GM23338 (cell line): ENCODE results near the gene ALG14. TPM values are rescaled to one million over a fixed set of nuclear protein-coding genes. Genes with fewer than 3 reads are reported as not detected.

ENCODE experiments used
- ATAC-seq: fragments of 200-7000 bp; cut with Tn5 transposase; 3 replicates; pipeline ENCODE4 v1.9.1; 2020
- DNase-seq: peaks from one replicate; pipeline ENCODE4 v3.0.0-alpha.2; 2015; ENCODE audit warnings: low spot score
- H2AFZ ChIP-seq: fragments of 200-600 bp; sonication (generic); 2 replicates; pipeline ENCODE4 v1.8.0; 2016; ENCODE audit warnings: antibody characterized with exemption, mild to moderate bottlenecking, moderate library complexity
- H3F3A ChIP-seq: fragments of 200-600 bp; sonication (generic); replicated peaks from 2 replicates; pipeline ENCODE4 v1.8.0; 2017; ENCODE audit warnings: antibody characterized with exemption, mixed run types, low read depth
- H3K27ac ChIP-seq: fragments of 200-600 bp; sonication (generic); 2 replicates; pipeline ENCODE4 v1.6.1; 2016; ENCODE audit warnings: low read depth
- H3K27me3 ChIP-seq: fragments of 200-600 bp; sonication (generic); 2 replicates; pipeline ENCODE4 v1.8.0; 2016; ENCODE audit warnings: mild to moderate bottlenecking, mixed run types, moderate library complexity; ENCODE audit not compliant: insufficient read depth
- H3K36me3 ChIP-seq: fragments of 200-600 bp; sonication (generic); 2 replicates; pipeline ENCODE4 v1.8.0; 2016; ENCODE audit warnings: mild to moderate bottlenecking; ENCODE audit not compliant: insufficient read depth
- H3K4me1 ChIP-seq: fragments of 200-600 bp; sonication (generic); 2 replicates; pipeline ENCODE4 v1.8.0; 2016; ENCODE audit warnings: mild to moderate bottlenecking, moderate library complexity; ENCODE audit not compliant: insufficient read depth
- H3K4me2 ChIP-seq: fragments of 200-600 bp; sonication (generic); 2 replicates; pipeline ENCODE4 v1.7.1; 2017; ENCODE audit warnings: mixed run types
- H3K4me3 ChIP-seq: fragments of 200-600 bp; sonication (generic); 2 replicates; pipeline ENCODE4 v1.6.1; 2016; ENCODE audit warnings: mixed run types
- H3K79me2 ChIP-seq: fragments of 200-600 bp; sonication (generic); replicated peaks from 2 replicates; pipeline ENCODE4 v1.8.0; 2017; ENCODE audit warnings: mild to moderate bottlenecking; ENCODE audit not compliant: insufficient read depth
- H3K9me2 ChIP-seq: fragments of 200-600 bp; sonication (generic); 2 replicates; pipeline ENCODE4 v1.8.0; 2017; ENCODE audit not compliant: insufficient read depth
- H4K20me1 ChIP-seq: fragments of 200-600 bp; sonication (generic); replicated peaks from 2 replicates; pipeline ENCODE4 v1.8.0; 2017; ENCODE audit warnings: mild to moderate bottlenecking; ENCODE audit not compliant: insufficient read depth
- H3K27ac Mint-ChIP-seq: 2 replicates; pipeline ENCODE4 v1.8.0; 2020; ENCODE audit warnings: inconsistent platforms, mild to moderate bottlenecking, moderate library complexity, mixed read lengths
- H3K27me3 Mint-ChIP-seq: 3 replicates; pipeline ENCODE4 v1.8.0; 2022; ENCODE audit warnings: low read depth, mild to moderate bottlenecking, moderate library complexity, mixed read lengths, inconsistent platforms; ENCODE audit not compliant: insufficient read depth, poor library complexity
- H3K36me3 Mint-ChIP-seq: 3 replicates; pipeline ENCODE4 v1.8.0; 2021; ENCODE audit warnings: low read depth, mild to moderate bottlenecking, inconsistent platforms, moderate library complexity, mixed read lengths
- H3K4me1 Mint-ChIP-seq: 3 replicates; pipeline ENCODE4 v1.8.0; 2020; ENCODE audit warnings: mild to moderate bottlenecking, inconsistent platforms, mixed read lengths
- H3K4me3 Mint-ChIP-seq: 3 replicates; pipeline ENCODE4 v1.8.0; 2021; ENCODE audit warnings: moderate library complexity, mild to moderate bottlenecking, inconsistent platforms, mixed read lengths
- H3K9me3 Mint-ChIP-seq: 3 replicates; pipeline ENCODE4 v1.8.0; 2020; ENCODE audit warnings: moderate library complexity, mild to moderate bottlenecking, inconsistent platforms, mixed read lengths
- CREB1 ChIP-seq: fragments of 250-450 bp; sonication (Bioruptor Pico); IDR thresholded peaks from 2 replicates; pipeline ENCODE4 v1.5.0; 2020; ENCODE audit warnings: low read depth, mild to moderate bottlenecking, moderate library complexity
- ETS1 ChIP-seq: IDR thresholded peaks from 2 replicates; pipeline ENCODE4 v1.6.1; 2016; ENCODE audit warnings: antibody characterized with exemption
- EZH2phosphoT487 ChIP-seq: fragments of 200-600 bp; sonication (generic); IDR thresholded peaks from one replicate; pipeline ENCODE4 v1.8.1; 2018; ENCODE audit warnings: antibody characterized with exemption; ENCODE audit not compliant: unreplicated experiment
- JUNB ChIP-seq: IDR thresholded peaks from one replicate; pipeline ENCODE4 v1.6.1; 2016; ENCODE audit warnings: antibody characterized with exemption; ENCODE audit not compliant: unreplicated experiment
- NANOG ChIP-seq: IDR thresholded peaks from 2 replicates; pipeline ENCODE4 v1.6.1; 2016; ENCODE audit warnings: antibody characterized with exemption, borderline replicate concordance
- POLR2AphosphoS5 ChIP-seq: IDR thresholded peaks from 2 replicates; pipeline ENCODE4 v1.6.1; 2016; ENCODE audit warnings: antibody characterized with exemption, low read depth
- REST ChIP-seq: IDR thresholded peaks from one replicate; pipeline ENCODE4 v1.6.1; 2018; ENCODE audit warnings: antibody characterized with exemption; ENCODE audit not compliant: unreplicated experiment
- STAT1 ChIP-seq: IDR thresholded peaks from one replicate; pipeline ENCODE4 v1.6.1; 2016; ENCODE audit warnings: antibody characterized with exemption; ENCODE audit not compliant: unreplicated experiment
- ZNF331 ChIP-seq: fragments of 250-450 bp; sonication (Bioruptor Pico); IDR thresholded peaks from 2 replicates; pipeline ENCODE4 v1.5.0; 2020; ENCODE audit warnings: low read depth, mild to moderate bottlenecking, moderate library complexity
- ZNF462 ChIP-seq: fragments of 250-450 bp; sonication (Bioruptor Pico); IDR thresholded peaks from 2 replicates; pipeline ENCODE4 v1.5.0; 2020; ENCODE audit warnings: mild to moderate bottlenecking, moderate library complexity
- polyA plus RNA-seq: library from polyadenylated mRNA; unstranded; fragments of >200 nt; fragmentation: Nextera tagmentation; extraction: Ambion mirVana; gene quantifications from 2 replicates; pipeline ENCODE4 v1.2.1, GENCODE V29; 2016
- total RNA-seq: library from RNA; depleted of rRNA; stranded (reverse); fragments of >200 nt; shearing (Covaris generic); gene quantifications from 2 replicates; pipeline ENCODE4 v1.2.3, GENCODE V29; 2014

The ALG14 gene
- total and polyA plus RNA-seq, 2 experiments from 2014 or later = 0.42 to 2.8 TPM

GRCh38 chr1:95122151-95122697, 49.5 kb upstream of the ALG14 start:
- H3K27ac ChIP-seq = no peak overlapping the region
- Mint-ChIP-seq H3K4me1 (peaks cover 12% of the 10 kb centered on the region), H3K27me3 (peaks cover 11% of the 10 kb centered on the region), H3K27ac (no peak overlapping the region), H3K36me3 (no peaks in the 10 kb centered on the region), H3K4me3 (no peak overlapping the region), H3K9me3 (no peaks in the 10 kb centered on the region)
- no peaks in the 10 kb centered on the region for H3K36me3 ChIP-seq
- H2AFZ ChIP-seq = no peak overlapping the region
- no peak for ATAC-seq
- H3K9me2 ChIP-seq = peaks cover 6% of the 10 kb centered on the region
- H3K27me3 ChIP-seq = peaks cover 15% of the 10 kb centered on the region
- no peak for DNase-seq
- H3F3A ChIP-seq = no peaks in the 10 kb centered on the region
- no peak overlapping the region for H3K4me3 ChIP-seq
- peaks cover 11% of the 10 kb centered on the region for H3K4me1 ChIP-seq
- no peak for TF ChIP-seq STAT1
- no peak for TF ChIP-seq REST
- TF ChIP-seq JUNB = no peak
- TF ChIP-seq ZNF331 (CRISPR knock-in tag) = no peak
- TF ChIP-seq ETS1 = no peak
- H3K4me2 ChIP-seq = no peak overlapping the region
- peaks cover 6% of the 10 kb centered on the region; the same call in 1 of the 2 replicates for H3K79me2 ChIP-seq
- H4K20me1 ChIP-seq = no peaks in the 10 kb centered on the region; the same call in 1 of the 2 replicates

- H3K4me1 ChIP-seq = peaks cover 17% of the 10 kb centered on the region
- ATAC-seq (no peak), DNase-seq (no peak)
- H3K27ac Mint-ChIP-seq = no peak overlapping the region
- peaks cover 13% of the 10 kb centered on the region for H3K27me3 Mint-ChIP-seq
- peaks cover 4% of the 10 kb centered on the region; the same call in 1 of the 2 replicates for H3F3A ChIP-seq
- H3K4me1 Mint-ChIP-seq = peaks cover 17% of the 10 kb centered on the region
- H3K4me3 Mint-ChIP-seq = peak overlapping the region; percentile 83; the same call in 1 of the 3 replicates
- no peak overlapping the region for H2AFZ ChIP-seq
- no peaks in the 10 kb centered on the region for H3K9me2 ChIP-seq
- H3K9me3 Mint-ChIP-seq = no peaks in the 10 kb centered on the region
- no peaks in the 10 kb centered on the region for H3K36me3 Mint-ChIP-seq
- H3K4me2 ChIP-seq = peak overlapping the region; percentile 90
- peaks cover 15% of the 10 kb centered on the region for H3K27me3 ChIP-seq
- H4K20me1 ChIP-seq = no peaks in the 10 kb centered on the region; the same call in 1 of the 2 replicates
- no peaks in the 10 kb centered on the region for H3K36me3 ChIP-seq
- H3K79me2 ChIP-seq = peaks cover 6% of the 10 kb centered on the region; the same call in 1 of the 2 replicates
- no peak overlapping the region for H3K27ac ChIP-seq
- H3K4me3 ChIP-seq = peak overlapping the region; percentile 93; the same call in 1 of the 2 replicates
- TF ChIP-seq ZNF462 (CRISPR knock-in tag) (no peak), CREB1 (CRISPR knock-in tag) (no peak), NANOG (no peak), ZNF331 (CRISPR knock-in tag) (no peak), EZH2phosphoT487 (no peak), POLR2AphosphoS5 (no peak)
These were observed 46.5 kb upstream of the ALG14 start for GRCh38 chr1:95119273-95119672.
